Urinary bladder (tissue), 4 donors: Measurements from ENCODE around the gene CEP350. TPM values are rescaled to one million over a fixed set of nuclear protein-coding genes. Genes with fewer than 3 reads are reported as not detected.
"Not testable (repeated sequence)": the region's sequence is repeated elsewhere in the genome, so short reads cannot be mapped to it uniquely, and the experiment has no call there.

Experiments
- DNase-seq: peaks from one replicate; pipeline ENCODE4 v3.0.0-alpha.2; 2015; ENCODE audit errors: extremely low spot score
- H3K27ac ChIP-seq: one replicate; pipeline ENCODE4 v1.5.1; 2013; ENCODE audit warnings: low read depth, mild to moderate bottlenecking, moderate library complexity
- H3K36me3 ChIP-seq: one replicate; pipeline ENCODE4 v1.6.1; 2013; ENCODE audit warnings: mild to moderate bottlenecking, moderate library complexity; ENCODE audit not compliant: insufficient read depth
- H3K4me1 ChIP-seq: one replicate; pipeline ENCODE4 v1.6.1; 2013; ENCODE audit warnings: mild to moderate bottlenecking, moderate library complexity; ENCODE audit not compliant: insufficient read depth
- H3K4me3 ChIP-seq: one replicate; pipeline ENCODE4 v1.5.1; 2013; ENCODE audit warnings: low read depth, low read length
- WGBS: extraction: QIAGEN DNeasy Blood & Tissue Kit; methylation state at CpG from one replicate; pipeline ENCODE4 v1.1.7; 2013; 5-methylcytosine and 5-hydroxymethylcytosine counted together
- polyA plus RNA-seq: library from polyadenylated mRNA; stranded (reverse); fragments of 200-250 nt; gene quantifications from one replicate; pipeline ENCODE4 v1.2.3, GENCODE V29; 2013
- total RNA-seq: library from RNA; depleted of rRNA; stranded (reverse); fragments of >200 nt; gene quantifications from one replicate; pipeline ENCODE4 v1.2.3, GENCODE V29; 2014
- donor health status: healthy with polysubstance abuse.
- donor health status: healthy.

CEP350 gene
- total and polyA plus RNA-seq, 2 donors, result 13.0 to 110 TPM

GRCh38 chr1:179955731-179956130, 1.1 kb downstream of the CEP350 start:
- Histone ChIP-seq H3K36me3 (no peaks in the 10 kb centered on the region), H3K4me3 (peak overlapping the region; percentile 92), H3K4me1 (no peaks in the 10 kb centered on the region), H3K27ac (no peak overlapping the region)
- WGBS, result 2% methylated on average over 3 of the region's 3 CpGs
- no peak for DNase-seq

GRCh38 chr1:179958359-179958758, 3.7 kb downstream of the CEP350 start:
- Histone ChIP-seq H3K4me3 (no peak overlapping the region), H3K36me3 (no peaks in the 10 kb centered on the region), H3K27ac (no peak overlapping the region), H3K4me1 (no peaks in the 10 kb centered on the region)
- WGBS, result 79% methylated on average over 3 of the region's 3 CpGs
- DNase-seq, result no peak

DNA sequence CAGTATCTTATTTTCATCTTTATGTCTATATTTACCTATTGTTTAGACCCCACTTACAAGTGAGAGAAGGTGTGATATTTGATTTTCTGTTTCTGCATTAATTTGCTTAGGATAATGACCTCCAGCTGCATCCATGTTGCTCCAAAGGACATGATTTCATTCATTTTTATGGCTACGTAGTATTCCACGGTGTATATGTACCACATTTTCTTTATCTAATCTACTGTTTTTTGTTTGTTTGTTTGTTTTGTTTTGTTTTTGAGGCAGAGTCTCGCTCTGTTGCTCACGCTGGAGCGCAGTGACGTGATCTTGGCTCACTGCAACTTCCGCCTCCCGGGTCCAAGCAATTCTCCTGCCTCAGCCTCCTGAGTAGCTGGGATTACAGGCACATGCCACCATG, 7.6 kb downstream of the CEP350 start:
- H3K27ac ChIP-seq, H3K4me1 ChIP-seq, H3K36me3 ChIP-seq, H3K4me3 ChIP-seq, DNase-seq: not testable (repeated sequence)
- WGBS, result over 99% methylated on average over 8 of the region's 8 CpGs

DNA sequence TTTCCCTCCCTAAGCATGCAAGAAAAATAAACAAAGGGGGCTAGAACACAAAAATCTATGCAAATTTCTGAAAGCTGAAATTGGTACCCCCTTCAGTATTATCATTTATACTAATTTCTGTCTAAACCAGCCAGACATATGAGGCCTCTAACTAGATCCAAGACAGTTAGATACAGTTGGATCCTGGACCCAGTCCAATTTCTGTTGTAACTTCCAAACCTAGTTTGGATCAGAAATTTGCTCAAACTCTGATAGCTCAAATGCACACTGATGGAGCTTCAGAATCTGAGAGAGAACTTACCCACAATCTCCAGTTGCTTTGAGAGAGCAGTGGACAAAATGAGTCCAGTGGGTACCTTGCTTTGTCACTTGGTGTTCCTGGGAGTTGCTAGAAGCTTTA, 11.9 kb downstream of the CEP350 start:
- H3K4me1 ChIP-seq, result peaks cover 1% of the 10 kb centered on the region
- DNase-seq, result no peak
- H3K36me3 ChIP-seq, result no peaks in the 10 kb centered on the region
- no peak overlapping the region for H3K27ac ChIP-seq
- no peak overlapping the region for H3K4me3 ChIP-seq

DNA sequence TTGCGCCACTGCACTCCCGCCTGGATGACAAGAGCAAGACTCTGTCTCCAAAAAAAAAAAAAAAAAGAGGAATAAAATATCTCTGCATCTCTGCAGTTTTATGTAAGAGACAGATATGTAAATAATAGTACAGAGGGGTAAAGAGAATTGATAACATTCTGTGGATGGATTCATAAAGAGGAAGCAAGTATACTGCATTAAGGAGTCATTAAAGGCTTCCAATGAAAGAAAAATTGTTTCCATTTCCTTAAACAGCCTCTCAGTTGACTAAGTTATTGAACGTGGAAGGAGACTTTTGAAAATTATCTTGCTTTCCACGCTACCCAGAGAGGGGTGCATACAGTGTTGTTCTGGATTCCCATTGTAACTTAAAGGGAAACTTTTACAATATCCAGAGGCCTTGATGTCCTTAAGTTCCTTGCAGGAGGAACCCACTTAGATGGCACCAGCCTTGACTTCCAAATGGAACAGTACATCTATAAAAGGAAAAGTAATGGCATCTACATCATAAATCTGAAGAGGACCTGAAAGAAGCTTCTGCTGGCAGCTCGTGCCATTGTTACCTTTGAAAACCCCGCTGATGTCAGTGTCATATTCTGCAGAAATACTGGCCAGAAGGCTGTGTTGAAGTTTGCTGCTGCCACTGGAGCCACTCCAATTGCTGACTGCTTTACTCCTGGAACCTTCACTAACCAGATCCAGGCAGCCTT, 13.8 kb downstream of the CEP350 start:
- WGBS, result 96% methylated on average over 6 of the region's 6 CpGs
- H3K27ac ChIP-seq, result no peak overlapping the region
- peaks cover 1% of the 10 kb centered on the region for H3K4me1 ChIP-seq
- no peak for DNase-seq
- H3K4me3 ChIP-seq, result no peak overlapping the region
- H3K36me3 ChIP-seq, result peaks cover 1% of the 10 kb centered on the region

- Histone ChIP-seq H3K36me3 (peaks cover 1% of the 10 kb centered on the region), H3K4me3 (no peak overlapping the region), H3K27ac (no peak overlapping the region), H3K4me1 (peaks cover 1% of the 10 kb centered on the region)
- DNase-seq, result no peak
- 76% methylated on average over 8 of the region's 8 CpGs for WGBS
These were observed 14.6 kb downstream of the CEP350 start for GRCh38 chr1:179968994-179969919.

- H3K36me3 ChIP-seq, result peaks cover 1% of the 10 kb centered on the region
- 60% methylated on average over 1 of the region's 1 CpG for WGBS
- H3K4me1 ChIP-seq, result peaks cover 1% of the 10 kb centered on the region
- no peak overlapping the region for H3K27ac ChIP-seq
- no peak for DNase-seq
- no peak overlapping the region for H3K4me3 ChIP-seq
These were observed 15.4 kb downstream of the CEP350 start for GRCh38 chr1:179969962-179970361.

GRCh38 chr1:179971563-179972496, 17.2 kb downstream of the CEP350 start:
- H3K27ac ChIP-seq, result no peak overlapping the region
- H3K36me3 ChIP-seq, result peaks cover 1% of the 10 kb centered on the region
- no peak for DNase-seq
- H3K4me3 ChIP-seq, result no peak overlapping the region
- WGBS, result 77% methylated on average over 5 of the region's 5 CpGs
- H3K4me1 ChIP-seq, result peaks cover 1% of the 10 kb centered on the region

DNA sequence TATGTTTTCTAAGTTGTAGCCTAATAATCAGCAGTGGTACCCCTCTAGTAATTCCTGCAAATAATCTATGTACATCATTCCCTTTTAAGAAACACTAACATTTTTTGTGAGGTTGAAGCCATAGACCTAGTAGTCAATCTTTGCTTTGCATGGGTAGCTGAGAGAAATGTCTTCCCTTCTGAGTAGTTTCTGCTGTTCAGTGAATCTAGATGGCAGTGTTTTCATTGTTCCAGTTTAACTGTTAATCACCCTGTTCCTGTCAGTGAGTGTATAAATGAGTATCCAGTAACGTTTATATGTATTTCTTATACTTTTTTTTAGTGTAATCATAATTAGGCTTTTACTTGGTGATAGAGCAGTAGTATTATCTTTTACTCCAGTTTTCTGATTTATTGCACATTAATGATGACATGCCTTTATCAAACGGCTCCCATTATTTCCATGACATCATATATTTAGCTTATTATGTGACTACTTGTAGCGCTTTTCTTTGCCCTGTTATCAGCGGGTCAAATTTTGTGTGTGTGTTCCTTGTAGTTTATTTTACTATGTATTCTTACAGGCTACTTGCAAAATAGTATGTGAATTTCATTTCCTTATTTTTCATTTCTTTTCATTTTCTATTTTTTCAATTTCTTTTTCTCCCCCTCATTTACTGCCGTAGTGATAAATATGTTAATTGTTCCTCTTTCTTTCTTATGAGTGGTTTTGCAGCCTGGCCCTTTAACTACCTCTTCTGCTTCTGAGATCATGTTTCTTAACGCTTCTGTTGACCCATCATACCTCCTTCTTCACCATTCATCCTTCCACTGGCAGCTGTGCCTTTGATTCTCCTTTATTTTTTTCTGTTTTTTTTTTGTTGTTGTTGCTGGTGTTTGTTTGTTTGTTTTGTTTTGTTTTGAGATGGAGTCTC, 18.8 kb downstream of the CEP350 start:
- no peak for DNase-seq
- peaks cover 1% of the 10 kb centered on the region for H3K4me1 ChIP-seq
- 72% methylated on average over 6 of the region's 6 CpGs for WGBS
- H3K36me3 ChIP-seq, result peaks cover 1% of the 10 kb centered on the region
- no peak overlapping the region for H3K27ac ChIP-seq
- no peak overlapping the region for H3K4me3 ChIP-seq

DNA sequence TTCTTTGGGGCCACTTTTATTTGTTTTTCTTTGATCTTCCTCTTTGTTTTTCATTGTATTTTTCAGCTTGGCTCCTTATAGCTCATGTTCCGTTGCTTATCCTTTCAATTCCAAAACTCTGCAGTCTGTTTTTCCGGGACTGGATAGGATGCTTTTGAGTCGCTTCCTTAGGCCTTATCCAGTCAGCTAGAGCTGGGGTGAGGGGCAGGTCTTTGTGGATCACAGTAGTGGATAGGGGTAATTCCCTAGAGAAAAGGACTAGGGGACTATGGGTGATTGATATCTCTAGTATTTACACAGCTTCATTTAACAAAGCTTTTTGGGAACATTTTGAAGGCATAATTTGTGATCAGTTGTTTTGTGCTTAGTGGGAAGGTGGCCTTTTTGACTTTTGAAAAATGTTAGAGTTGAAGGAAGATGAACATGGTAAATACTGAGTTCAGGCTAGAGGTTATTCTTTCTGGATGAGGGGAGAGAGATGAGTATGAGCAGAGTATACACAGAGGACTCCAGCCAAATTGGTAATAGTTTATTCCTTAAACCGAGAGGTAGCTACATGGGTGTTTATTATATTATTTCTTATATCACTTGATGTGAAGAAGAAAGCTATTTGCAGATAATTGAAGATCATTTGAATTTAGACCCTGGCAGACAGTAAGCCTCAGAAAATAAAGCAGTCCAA, 22.5 kb downstream of the CEP350 start:
- Histone ChIP-seq H3K27ac (no peak overlapping the region), H3K4me3 (no peak overlapping the region), H3K4me1 (no peaks in the 10 kb centered on the region), H3K36me3 (peaks cover 1% of the 10 kb centered on the region)
- DNase-seq, result no peak
- WGBS, result 52% methylated on average over 4 of the region's 4 CpGs

DNA sequence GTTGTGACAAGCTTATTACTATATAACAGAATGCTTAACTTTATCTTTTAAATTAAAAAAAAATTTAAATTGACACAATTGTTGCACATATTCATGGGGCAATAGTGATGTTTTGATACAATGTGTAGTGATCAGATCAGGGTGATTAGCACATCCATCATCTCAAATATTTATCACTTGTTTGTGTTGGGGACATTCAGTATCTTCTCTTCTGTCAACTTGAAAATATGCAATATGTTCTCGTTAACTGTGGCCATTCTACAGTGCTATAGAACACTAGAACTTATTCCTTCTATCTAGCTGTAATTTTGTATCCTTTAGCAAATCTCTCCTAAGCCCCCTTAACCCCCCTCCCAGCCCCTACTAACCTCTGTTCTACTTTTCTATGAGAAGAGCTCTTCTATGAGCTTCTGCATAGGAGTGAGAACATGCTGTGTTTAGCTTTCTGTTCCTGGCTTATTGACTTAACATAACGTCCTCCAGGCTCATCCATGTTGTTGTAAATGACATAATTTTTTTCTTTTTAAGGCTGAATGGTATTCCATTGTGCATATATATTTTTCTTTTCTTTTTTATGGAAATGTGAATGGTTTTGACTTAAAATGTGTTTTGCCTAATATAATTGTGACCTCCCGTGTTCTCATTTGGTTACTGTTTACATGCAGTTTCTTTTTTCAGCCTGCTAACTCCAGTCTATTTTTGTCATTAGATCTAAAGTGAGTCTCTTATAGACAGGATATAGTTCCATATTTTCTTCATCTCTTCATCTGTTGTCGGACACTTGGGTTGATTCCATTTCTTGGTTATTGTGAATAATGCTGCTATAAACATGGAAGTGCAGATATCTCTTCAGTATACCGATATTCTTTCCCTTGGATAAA, 23.8 kb downstream of the CEP350 start:
- DNase-seq, result no peak
- H3K36me3 ChIP-seq, result no peaks in the 10 kb centered on the region
- 62% methylated on average over 5 of the region's 5 CpGs for WGBS
- no peak overlapping the region for H3K27ac ChIP-seq
- no peak overlapping the region for H3K4me3 ChIP-seq
- no peaks in the 10 kb centered on the region for H3K4me1 ChIP-seq
